NB4 (cell line): ENCODE results near the gene GNA12.

ENCODE experiments used
- DNase-seq: peaks from one replicate; pipeline ENCODE4 v3.0.0; 2010; ENCODE audit warnings: low read depth
- H3K4me3 ChIP-seq: one replicate; pipeline ENCODE4 v1.5.1; 2011; ENCODE audit warnings: mild to moderate bottlenecking, low read depth, low read length, moderate library complexity
- MYC ChIP-seq: IDR thresholded peaks from 2 replicates; pipeline ENCODE4 v1.6.1; 2011; ENCODE audit warnings: low read depth, low read length
- POLR2A ChIP-seq: IDR thresholded peaks from 2 replicates; pipeline ENCODE4 v1.6.1; 2011; ENCODE audit warnings: mild to moderate bottlenecking; ENCODE audit not compliant: insufficient read length; ENCODE audit errors: extremely low read depth
- TF ChIP-seq, protein P1 (sequence below): IDR thresholded peaks from 2 replicates; pipeline ENCODE4 v1.6.1; 2011; ENCODE audit warnings: low read depth, low read length
- TF ChIP-seq, protein P2 (sequence below): IDR thresholded peaks from one replicate; pipeline ENCODE4 v1.5.1; 2012; ENCODE audit warnings: low read depth, low read length

Gene GNA12

DNA sequence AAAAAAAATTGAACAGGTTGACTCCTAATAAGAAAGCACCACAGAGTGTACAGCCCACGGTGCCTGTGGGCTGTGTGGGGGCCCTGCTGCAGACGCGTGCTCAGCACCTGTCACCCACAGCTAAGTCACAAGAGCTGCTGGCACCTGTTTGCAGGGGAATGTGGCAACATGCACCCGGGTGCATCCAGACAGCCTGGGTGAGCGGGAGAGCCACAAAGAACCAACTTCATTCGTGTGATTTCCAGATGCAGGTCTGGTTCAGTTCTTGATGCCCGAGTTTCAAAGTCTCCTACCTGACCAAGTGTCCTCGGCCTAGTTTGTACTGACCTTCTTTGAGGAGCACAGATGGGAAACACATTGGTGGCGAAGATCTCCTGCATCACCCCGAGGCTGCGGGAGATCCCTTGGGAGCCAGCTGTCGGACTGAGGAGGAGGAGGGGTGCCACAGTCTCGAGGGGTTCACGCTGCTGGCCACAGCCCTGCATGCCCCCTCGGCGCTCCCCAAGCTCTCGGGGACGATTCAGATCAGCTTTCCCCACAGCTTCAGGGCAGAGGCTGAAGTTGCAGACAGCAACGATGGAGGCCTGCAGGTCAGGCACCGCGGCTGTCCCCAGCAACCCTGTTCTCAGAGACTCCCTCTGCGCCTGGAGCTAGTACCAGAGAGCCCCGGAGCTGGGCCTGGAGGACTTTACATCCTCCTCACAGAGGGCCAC, 120.8 kb downstream of the GNA12 start:
- H3K4me3 ChIP-seq: no peak overlapping the region
- DNase-seq: no peak
- TF ChIP-seq, protein P1, sequence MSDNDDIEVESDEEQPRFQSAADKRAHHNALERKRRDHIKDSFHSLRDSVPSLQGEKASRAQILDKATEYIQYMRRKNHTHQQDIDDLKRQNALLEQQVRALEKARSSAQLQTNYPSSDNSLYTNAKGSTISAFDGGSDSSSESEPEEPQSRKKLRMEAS: no peak
- TF ChIP-seq POLR2A (no peak), MYC (no peak)
- TF ChIP-seq, protein P2, sequence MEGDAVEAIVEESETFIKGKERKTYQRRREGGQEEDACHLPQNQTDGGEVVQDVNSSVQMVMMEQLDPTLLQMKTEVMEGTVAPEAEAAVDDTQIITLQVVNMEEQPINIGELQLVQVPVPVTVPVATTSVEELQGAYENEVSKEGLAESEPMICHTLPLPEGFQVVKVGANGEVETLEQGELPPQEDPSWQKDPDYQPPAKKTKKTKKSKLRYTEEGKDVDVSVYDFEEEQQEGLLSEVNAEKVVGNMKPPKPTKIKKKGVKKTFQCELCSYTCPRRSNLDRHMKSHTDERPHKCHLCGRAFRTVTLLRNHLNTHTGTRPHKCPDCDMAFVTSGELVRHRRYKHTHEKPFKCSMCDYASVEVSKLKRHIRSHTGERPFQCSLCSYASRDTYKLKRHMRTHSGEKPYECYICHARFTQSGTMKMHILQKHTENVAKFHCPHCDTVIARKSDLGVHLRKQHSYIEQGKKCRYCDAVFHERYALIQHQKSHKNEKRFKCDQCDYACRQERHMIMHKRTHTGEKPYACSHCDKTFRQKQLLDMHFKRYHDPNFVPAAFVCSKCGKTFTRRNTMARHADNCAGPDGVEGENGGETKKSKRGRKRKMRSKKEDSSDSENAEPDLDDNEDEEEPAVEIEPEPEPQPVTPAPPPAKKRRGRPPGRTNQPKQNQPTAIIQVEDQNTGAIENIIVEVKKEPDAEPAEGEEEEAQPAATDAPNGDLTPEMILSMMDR: no peak

DNA sequence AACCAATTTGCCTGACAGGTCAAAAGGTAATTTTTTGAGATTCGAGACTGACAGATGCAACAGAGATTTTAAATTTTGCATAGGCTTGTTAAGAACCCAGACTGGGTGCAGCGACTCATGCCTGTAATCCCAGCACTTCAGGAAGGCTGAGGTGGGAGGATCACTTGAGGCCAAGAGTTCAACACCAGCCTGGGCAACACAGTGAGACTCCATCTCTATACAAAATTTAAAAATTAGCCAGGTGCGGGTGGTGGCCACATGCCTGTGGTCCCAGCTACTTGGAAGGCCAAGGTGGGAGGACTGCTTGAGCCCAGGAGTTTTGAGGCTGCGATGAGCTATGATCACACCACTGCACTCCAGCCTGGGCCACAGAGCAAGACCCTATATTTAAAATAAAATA, 121.5 kb downstream of the GNA12 start:
- H3K4me3 ChIP-seq: no peak overlapping the region
- TF ChIP-seq, protein P2: no peak
- TF ChIP-seq POLR2A (no peak), MYC (no peak)
- TF ChIP-seq, protein P1: no peak
- DNase-seq: no peak

DNA sequence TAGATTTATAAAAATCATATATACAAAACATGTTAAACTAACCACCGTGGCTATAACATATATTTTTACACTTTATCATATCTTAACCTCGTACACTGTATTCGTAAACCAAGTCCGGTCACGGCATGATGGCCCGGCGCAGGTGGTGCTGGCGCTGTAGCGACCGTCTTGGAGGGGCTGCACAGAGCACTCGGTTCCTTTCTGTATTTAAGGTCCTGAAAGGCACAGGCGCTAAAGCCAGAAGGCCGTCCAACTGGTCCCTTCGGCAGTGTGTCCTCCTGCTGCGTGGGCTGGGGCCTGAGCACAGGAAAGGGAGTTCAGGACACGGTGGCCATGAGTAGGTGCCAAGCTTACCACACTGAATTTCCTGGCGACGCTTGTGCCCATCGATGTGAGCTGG, 122.3 kb downstream of the GNA12 start:
- no peak overlapping the region for H3K4me3 ChIP-seq
- no peak for TF ChIP-seq MYC
- TF ChIP-seq, protein P1: no peak
- TF ChIP-seq, protein P2: no peak
- DNase-seq: no peak

DNA sequence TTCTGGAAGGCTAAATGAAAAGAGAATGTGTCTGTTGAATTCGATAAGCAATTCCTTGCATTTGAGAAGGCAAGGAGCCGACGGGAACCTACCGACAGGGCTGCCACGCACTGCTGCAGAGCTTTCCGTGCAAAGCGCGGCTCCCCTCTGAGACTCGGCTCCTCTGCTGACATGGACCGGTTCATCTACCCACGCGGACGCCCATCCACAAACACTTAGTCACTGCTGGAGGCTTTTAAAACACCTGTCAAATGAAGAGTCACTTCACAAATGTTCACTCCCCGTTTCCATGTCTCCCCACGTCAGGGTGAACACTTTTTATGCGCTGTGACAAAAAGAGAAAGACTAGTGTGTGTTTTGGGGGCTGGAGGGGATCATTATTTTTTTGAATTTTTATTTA, 124.1 kb downstream of the GNA12 start:
- TF ChIP-seq MYC: no peak
- H3K4me3 ChIP-seq: no peak overlapping the region
- DNase-seq: no peak

DNA sequence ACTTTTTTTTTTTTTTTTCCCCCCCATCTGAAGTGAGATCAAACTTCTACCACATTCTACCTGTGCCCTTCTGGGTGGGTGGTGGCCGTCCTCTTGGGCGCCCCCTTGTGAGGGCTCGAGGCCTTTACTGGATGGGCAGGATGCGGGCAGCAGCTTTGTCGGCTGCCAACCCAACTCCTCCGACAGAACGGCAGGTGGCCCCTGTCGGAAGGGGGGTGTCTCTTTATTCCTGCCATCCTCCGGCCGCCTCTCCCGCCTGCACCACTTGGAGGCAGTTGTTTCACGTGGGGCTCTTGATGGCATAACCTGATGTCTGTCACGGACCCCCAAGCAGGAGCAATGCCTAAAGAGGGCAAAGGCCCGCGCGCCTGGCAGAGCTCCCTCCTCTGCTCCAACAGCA, 125.1 kb downstream of the GNA12 start:
- TF ChIP-seq MYC: no peak
- TF ChIP-seq, protein P1: no peak
- TF ChIP-seq, protein P2: peak; percentile 85
- DNase-seq: peak; percentile 59
- H3K4me3 ChIP-seq: no peak overlapping the region

DNA sequence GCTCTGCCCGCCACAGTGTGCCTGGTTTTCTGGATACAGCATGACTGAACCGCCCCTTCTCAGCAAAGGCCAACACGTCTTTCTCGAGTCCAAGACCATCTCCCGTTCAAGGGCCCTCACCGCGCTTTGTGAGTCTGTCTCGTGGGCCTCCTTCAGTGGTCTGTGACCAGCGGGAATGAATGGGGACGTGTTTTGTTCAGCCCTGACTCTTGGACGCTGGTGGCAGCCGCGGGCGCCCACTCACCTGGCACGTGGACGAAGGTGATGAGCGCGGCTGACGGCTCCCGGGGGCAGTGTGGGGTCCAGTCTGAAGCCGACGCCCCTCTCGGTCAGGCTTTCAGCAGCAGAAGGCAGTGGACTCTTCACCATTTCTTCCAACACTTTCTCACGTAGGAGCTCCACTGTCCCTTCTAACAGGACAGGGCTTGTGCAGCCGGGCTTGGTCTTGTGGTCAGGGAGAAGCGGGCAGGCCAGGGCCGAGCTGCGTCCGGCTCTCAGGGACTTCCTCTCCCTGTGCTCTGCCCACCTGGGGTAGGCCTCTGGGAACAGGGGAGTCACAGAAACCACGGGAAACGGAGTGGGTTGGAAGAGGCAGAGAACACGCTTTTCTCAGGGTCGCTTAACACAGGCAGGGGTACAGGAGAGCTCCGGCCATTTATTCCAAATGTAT, 125.7 kb downstream of the GNA12 start:
- no peak overlapping the region for H3K4me3 ChIP-seq
- DNase-seq: no peak
- TF ChIP-seq, protein P1: no peak
- TF ChIP-seq MYC: no peak
- no peak for TF ChIP-seq POLR2A
- TF ChIP-seq, protein P2: no peak
